SK-N-SH (cell line): ENCODE results near the gene UBXN6.

Experiments
- CTCF ChIP-seq: fragments of 200-600 bp; sonication (generic); IDR thresholded peaks from 2 replicates; pipeline ENCODE4 v1.6.1; 2017; ENCODE audit warnings: antibody characterized with exemption, mild to moderate bottlenecking, moderate library complexity
- EP300 ChIP-seq, 2 experiments: IDR thresholded peaks; 2 replicates each; pipeline versions ENCODE4 v1.4.0 to v1.6.1; 2012; ENCODE audit warnings: borderline replicate concordance in 1 of 2, low read depth in 1 of 2, low read length in 1 of 2
- SIN3A ChIP-seq: IDR thresholded peaks from 2 replicates; pipeline ENCODE4 v1.6.1; 2012; ENCODE audit warnings: low read depth, mild to moderate bottlenecking, low read length, moderate library complexity, borderline replicate concordance
- TEAD4 ChIP-seq: IDR thresholded peaks from 2 replicates; pipeline ENCODE4 v1.4.0; 2012; ENCODE audit warnings: mild to moderate bottlenecking, borderline replicate concordance; ENCODE audit not compliant: insufficient read depth

GRCh38 chr19:4444765-4445741, 12.5 kb downstream of the UBXN6 start:
- TF ChIP-seq CTCF (no peak), EP300 (IDR thresholded peaks at IDR 0.05; ENCODE audit: borderline replicate concordance in 1 of 2, low read depth in 1 of 2, low read length in 1 of 2) (no peak), SIN3A (no peak), TEAD4 (no peak)
